ENCODE data around the gene GINS2.

GINS2 gene

DNA sequence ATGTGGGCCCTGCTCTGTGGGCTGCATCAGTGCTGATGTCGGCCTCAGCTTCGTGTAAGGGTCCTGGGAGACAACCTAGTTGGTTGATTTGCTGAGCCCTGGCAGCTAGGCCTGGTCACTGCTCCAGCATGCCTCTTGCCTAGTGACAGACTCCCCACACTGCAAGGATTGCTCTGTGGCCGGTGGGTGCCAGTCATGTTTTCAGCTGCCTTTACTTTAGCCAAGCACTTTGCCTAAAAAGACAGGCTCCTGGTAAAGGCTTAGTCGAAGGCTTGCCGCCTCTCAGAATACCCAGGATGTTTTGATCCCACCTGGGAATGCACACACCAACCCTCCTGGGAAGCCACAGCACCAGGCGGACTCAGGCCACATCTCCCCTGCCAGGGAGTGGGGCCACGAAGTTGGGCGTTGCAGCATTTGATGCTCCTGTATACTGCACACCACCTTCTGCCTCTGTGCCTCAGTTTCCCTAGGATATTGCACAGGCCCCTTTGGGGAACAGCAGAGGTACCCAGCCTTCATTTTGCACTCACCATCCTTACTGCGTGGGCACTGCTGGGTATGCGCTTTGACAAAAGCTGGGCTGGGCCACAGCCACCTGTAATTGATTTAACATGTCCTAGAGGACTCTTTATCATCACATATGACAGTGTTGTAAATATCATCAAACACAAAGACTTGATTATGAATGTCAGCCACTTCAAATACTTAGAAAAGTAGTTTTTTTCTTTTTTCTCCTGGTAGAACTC, 19.9 kb downstream of the GINS2 start:
- DNase-seq (ENCODE audit: low read depth in 1 of 2, low spot score in 1 of 2): no peak

DNA sequence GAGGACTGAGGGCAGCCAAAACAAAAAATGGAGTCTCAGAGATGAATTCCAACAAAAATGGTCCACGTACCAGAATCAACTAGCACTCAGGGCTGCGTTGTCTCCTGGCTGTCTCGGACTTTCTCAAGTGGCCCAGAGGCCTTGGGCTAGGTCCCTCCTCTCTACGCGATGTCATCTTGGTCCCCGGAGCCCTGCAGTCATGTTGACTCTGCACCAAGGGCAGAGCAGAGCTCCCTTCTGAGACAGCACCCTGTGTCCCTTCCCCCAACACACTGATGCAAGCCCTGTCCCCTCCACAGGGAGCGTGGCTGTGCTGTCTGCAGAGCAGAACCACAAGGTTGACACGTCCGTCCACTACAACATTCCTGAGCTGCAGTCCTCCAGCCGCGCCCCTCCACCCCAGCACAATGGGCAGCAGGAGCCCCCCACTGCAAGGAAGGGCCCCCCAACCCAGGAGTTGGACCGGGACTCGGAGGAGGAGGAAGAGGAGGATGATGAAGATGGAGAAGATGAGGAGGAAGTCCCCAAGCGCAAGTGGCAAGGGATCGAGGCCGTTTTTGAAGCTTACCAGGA, 20.8 kb downstream of the GINS2 start:
- no peak for DNase-seq (ENCODE audit: low read depth in 1 of 2, low spot score in 1 of 2)

DNA sequence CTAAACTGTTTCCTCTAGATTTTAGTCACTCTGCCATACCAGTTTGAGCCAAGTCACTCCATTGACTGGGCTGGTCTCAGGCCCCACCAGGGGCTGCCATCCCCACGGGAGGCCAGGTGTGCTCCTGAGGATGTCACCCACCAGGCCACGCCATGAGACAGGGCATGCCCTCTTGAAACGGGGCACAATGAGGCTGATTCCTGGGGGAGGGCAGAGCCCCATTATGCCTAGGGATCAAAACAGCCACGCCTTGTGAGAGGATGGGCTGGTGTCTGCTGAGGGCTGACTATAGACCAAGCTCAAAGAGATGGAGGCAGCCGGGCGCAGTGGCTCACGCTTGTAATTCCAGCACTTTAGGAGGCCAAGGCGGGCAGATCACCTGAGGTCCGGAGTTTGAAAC, 21.5 kb downstream of the GINS2 start:
- DNase-seq (ENCODE audit: low read depth in 1 of 2, low spot score in 1 of 2): no peak

DNA sequence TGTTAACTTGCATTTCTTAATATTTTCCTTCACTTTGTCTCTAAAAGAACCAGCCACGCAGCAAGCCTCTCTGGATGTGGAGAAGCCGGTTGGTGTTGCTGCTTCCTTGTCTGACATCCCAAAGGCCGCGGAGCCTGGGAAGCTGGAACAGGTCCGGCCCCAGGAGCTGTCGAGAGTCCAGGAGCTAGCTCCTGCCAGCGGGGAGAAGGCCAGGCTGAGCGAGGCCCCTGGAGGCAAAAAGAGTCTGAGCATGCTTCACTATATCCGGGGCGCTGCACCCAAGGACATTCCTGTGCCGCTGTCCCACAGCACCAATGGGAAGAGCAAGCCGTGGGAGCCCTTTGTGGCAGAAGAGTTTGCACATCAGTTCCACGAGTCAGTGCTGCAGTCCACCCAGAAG, 22.8 kb downstream of the GINS2 start:
- DNase-seq (ENCODE audit: low read depth in 1 of 2, low spot score in 1 of 2): no peak

DNA sequence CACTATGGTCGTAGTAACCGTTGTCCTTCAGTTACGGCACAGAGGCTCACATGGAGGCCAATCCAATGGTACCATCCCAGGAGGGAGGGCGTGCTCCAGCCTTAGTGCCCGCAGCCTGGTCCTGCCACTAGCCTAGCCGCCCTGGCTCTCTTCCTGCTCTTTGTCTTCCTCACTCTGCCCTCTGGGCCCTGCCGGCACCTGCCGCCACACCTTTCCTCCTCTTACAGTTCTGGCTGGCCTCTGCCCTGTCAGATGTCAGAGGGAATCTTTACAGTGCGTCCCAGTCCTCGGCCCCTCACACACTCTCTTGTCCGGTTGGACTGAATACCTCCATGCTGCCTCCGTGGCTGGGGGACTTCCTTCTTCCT, 23.4 kb downstream of the GINS2 start:
- no peak for DNase-seq (ENCODE audit: low read depth in 1 of 2, low spot score in 1 of 2)

DNA sequence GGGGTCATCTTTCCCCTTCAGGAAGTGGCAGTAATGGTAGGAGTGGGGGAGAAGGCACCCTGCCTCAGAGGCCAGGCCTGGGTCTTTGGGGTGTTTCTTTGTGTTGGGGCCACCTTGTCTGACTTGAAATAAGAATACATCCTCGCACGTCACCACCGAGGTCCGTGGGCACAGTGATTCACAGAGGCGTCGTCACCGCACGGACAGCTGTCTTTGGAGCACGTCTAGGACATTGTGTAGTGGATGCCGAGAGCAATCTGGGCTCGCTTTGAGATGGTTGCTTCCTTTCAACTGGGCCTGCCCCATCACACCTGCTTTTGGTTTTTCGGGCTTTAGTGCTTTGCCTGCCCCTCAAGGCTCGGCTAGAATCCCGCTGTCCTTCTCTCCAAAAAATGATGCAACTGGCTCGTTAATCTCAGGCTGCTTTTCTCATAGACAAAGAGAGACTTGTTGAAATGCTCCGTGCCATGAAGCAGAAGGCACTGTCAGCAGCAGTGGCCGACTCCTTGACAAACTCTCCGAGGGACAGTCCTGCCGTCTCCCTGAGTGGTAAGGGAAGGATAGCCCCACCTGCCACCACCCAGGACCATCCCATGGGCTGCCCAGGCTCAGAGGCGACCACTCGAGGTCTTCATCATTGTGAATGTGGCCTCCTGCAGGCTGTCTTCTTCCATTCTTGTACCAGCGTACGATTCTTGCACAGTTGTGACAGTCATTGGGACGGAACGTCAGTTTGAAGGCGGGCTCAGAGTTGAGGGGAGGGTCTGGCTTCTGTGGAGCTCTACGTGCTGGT, 24.0 kb downstream of the GINS2 start:
- no peak for DNase-seq (ENCODE audit: low read depth in 1 of 2, low spot score in 1 of 2)

DNA sequence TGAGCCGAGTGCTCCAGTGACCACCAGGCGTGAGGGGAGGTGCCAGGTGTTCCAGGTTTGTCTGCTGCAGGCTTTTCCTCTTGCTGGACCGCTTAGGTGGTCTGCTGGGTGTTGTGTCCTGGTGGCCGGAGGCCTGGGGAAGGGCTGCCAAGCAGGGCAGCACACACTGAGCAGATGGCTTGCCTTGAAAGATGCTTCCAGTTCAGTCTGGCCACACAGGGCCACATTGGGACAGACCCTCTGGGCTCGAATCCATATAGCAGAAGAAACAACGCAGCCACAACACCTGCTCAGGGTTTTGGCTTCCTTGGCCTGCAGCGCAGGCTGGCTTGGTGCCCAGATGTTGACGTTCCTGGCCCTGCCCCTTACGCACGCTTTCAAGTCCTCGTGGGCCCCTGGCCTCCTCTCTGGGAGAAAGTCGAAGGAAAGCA, 24.8 kb downstream of the GINS2 start:
- DNase-seq (ENCODE audit: low read depth in 1 of 2, low spot score in 1 of 2): no peak

DNA sequence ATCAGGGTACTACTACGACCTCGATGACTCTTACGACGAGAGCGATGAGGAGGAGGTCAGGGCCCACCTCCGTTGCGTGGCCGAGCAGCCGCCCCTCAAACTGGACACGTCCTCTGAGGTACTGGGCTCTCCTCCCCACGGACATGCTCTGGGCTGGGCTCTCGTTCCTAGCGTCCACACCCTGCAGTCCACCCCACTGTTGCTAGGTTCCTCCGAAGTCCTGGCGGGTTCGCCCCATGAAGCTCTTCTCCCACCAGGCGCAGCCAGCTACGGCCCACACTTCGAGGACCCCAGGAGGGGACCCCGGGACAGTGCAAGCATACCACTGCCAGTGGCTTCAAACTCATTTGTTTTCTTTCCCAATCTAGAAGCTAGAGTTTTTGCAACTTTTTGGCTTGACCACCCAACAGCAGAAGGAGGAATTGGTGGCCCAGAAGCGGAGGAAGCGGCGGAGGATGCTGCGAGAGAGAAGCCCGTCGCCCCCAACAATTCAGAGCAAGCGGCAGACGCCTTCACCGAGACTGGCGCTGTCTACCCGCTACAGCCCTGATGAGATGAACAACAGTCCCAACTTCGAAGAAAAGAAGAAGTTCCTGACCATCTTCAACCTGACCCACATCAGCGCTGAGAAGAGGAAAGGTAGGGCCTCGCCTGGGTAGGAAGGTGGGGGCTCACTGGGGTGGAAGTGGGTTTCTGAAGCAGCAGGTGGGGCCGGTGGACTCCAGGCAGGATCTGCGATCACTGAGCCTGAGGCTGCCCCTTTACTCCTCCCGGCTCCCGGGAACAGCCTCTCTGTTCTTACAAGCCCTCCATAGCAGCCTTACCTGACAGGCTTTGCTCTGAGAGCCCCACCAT, 25.6 kb downstream of the GINS2 start:
- DNase-seq (ENCODE audit: low read depth in 1 of 2, low spot score in 1 of 2): no peak

DNA sequence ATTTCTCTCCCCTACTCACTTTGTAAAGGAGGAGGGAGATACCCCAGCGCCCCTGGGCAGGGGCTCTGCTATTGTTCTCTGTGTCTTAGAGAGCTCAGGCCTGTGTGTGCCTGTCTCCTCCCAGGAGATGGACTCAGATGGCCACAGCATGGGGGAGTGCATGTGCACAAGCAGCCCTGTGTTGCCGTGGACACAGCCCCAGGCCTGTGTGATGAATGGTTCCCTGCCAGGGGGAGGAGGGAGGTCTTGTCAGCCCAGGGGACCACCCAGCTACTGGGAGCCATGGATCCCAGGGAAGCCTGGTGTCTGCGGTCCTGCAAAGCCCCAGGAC, 26.3 kb downstream of the GINS2 start:
- no peak for DNase-seq (ENCODE audit: low read depth in 1 of 2, low spot score in 1 of 2)

DNA sequence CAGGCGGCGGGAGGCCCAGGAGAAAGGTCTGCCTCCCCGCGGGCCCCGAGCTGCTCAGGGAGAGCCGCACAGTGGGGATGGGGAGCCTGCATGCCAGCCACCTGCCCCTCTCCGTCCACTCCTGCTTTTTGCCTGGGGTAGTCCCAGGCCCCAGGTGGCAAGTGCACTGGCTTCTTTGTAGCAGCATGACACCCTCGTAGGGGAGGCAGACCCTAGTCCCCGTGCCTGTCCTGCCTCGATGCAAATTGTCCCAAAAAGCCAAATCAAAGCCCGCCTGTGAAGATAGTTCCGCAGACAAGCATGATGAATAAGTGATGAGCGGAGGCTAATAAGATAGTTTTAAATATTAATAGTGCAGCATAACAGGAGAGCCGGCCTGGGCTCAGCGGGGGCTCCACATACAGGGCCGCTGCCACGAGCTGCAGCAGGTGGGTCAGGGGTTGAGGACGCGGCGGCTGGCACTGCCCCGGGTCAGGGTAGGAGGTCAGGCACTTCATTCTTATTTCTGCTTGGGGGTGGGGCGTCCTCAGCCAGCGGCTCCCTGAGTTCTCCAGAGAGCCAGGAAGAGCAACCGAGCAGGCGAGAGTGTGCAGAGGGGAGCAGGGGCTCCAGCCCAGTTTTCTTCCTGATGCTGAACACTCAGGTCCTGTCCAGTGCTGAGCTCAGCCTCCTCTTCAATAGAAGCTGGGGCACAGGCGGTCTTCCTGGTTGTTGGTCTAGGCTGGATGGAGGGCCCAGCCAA, 26.8 kb downstream of the GINS2 start:
- no peak for DNase-seq (ENCODE audit: low read depth in 1 of 2, low spot score in 1 of 2)

DNA sequence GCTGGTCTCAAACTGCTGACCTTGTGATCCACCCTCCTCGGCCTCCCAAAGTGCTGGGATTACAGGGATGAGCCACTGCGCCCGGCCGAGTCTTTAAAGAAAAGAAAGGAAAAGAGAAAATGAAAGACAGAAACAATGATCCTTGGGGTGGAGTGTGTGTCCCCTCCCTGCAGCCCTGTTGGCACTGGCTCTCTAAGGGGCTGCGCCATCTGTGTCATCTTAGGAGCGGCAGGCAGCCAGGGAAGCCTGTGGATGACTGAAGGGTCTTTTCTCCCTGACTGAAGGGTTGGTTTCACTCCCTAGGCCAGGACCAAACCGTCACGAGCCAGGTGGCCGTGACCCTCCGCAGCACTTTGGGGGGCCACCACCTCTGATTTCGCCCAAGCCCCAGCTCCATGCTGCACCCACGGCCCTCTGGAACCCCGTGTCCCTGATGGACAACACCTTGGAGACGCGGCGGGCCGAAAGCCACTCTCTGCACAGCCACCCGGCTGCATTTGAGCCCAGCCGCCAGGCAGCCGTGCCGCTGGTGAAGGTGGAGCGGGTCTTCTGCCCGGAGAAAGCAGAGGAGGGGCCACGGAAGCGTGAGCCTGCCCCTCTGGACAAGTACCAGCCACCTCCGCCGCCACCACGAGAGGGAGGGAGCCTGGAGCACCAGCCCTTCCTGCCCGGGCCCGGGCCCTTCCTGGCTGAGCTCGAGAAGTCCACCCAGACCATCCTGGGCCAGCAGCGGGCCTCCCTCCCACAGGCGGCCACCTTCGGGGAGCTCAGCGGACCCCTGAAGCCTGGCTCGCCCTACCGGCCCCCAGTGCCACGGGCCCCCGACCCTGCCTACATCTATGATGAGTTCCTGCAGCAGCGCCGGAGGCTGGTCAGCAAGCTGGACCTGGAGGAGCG, 27.7 kb downstream of the GINS2 start:
- DNase-seq (ENCODE audit: low read depth in 1 of 2, low spot score in 1 of 2): no peak

DNA sequence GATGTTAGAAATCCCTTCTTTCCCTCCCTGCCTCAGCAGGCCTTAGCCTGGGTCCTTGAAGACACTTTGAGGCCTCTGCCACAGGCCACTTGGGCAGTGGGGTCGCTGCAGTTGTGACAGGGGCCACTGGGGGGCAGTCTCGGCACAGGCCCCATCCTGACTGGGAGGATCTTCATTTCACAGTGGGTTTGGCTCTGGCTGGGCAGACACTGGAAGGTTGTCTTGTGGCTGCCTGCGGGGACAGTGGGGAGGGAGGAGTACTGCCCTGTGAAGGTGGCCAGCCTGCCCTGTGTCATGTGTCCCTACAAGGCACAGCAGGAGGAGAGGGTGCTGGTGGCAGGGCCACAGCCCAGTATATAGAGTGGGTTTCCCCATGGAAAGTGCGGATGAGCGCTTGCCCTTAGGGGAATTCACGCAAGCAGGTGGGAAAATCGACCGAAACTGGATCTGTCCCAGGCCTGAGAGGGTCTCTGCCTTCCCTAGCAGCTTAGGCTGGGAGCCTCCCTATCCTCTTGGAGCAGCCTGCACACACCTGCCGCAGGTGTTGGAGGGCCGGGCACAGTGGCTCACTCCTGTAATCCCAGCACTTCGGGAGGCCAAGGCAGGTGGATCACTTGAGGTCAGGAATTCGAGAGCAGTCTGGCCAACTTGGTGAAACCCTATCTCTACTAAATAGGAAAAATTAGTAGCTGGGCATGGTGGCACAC, 28.8 kb downstream of the GINS2 start:
- peak; percentile 46 to 49 for DNase-seq (ENCODE audit: low read depth in 1 of 2, low spot score in 1 of 2)

DNA sequence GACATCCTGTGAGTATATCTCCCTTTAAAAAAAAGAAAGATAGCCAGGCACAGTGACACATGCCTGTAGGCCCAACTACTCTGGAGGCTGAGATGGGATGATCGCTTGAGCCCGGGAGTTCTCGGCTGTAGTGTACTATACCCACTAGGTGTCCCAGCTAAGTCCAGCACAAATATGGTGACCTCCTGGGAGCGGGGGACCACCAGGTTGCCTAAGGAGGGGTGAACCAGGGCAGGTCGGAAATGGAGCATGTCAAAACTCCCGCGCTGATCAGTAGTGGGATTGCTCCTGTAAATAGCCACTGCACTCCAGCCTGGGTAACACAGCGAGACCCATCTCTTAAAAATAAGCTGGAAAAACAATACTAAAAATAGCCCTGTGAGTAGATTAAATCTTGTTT, 29.4 kb downstream of the GINS2 start:
- no peak for DNase-seq (ENCODE audit: low read depth in 1 of 2, low spot score in 1 of 2)

DNA sequence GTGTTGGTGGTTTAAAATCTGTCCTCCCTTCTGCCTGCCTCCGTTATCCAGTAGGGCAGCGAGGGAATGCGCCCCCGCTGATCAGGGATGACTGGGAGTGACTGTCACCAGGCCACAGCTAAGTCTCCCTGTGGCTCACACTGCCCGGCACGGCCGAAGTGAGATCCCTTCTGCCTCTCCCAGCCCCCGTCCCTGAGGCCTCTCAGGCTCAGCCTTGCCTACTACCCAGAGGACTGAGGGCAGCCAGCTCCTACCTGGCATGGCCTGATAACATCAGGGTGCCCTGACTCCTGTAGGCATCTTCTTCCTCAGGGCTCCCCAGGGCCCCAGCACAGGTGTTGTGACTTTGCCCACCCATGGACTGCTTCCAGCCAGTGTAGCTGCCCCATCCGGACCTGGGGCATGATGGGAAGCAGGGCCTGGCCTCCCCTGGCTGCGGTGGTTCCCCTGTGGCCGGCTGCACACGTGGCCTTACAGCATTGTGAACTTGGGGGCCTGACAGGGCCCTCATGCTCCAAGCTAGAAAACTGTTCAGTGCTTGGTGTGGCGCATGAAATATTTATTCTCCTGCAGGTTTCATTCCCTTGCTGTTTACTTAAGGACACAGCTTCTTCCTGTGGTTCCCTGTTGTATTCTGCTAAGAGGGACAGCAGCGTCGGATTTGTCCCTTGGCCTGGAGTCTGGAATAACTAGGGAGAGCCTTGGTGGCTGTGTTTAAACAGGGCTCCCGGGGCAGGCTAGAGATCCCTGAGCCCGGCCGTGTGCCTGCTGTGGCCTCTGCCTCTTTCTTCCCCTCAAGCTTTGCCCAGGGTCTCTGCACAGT, 30.0 kb downstream of the GINS2 start:
- no peak for DNase-seq (ENCODE audit: low read depth in 1 of 2, low spot score in 1 of 2)

DNA sequence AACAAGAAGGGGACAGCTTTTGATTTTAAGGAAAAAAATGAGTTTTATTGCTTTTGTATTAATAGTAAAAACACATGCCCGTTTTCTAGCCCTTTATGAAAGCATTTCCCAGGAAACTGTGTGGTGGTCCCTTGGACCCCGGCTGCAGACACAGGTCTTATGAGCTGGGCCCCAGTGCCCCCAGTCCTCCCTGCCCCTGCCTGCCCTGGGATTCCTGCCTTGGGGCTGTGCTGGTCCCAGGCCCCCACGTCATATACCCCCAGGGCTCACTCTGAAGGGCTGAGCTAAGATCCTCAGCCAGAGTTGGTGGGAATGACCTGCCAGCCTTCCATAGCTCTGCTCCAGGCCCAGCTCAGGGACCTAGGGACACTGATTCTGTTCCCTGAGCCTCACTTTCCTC, 30.8 kb downstream of the GINS2 start:
- no peak for DNase-seq (ENCODE audit: low read depth in 1 of 2, low spot score in 1 of 2)

DNA sequence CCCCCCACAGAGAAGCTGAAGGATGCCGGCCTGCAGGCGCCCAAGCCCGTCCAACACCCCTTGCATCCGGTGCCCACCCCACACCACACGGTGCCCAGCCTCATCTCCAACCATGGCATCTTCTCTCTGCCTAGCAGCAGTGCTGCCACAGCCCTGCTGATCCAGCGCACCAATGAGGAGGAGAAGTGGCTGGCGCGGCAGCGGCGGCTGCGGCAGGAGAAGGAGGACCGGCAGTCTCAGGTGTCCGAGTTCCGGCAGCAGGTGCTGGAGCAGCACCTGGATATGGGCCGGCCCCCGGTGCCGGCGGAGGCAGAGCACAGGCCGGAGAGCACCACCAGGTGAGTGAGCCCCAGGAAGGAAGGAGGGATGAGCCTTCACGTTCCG, 31.5 kb downstream of the GINS2 start:
- no peak for DNase-seq (ENCODE audit: low read depth in 1 of 2, low spot score in 1 of 2)

DNA sequence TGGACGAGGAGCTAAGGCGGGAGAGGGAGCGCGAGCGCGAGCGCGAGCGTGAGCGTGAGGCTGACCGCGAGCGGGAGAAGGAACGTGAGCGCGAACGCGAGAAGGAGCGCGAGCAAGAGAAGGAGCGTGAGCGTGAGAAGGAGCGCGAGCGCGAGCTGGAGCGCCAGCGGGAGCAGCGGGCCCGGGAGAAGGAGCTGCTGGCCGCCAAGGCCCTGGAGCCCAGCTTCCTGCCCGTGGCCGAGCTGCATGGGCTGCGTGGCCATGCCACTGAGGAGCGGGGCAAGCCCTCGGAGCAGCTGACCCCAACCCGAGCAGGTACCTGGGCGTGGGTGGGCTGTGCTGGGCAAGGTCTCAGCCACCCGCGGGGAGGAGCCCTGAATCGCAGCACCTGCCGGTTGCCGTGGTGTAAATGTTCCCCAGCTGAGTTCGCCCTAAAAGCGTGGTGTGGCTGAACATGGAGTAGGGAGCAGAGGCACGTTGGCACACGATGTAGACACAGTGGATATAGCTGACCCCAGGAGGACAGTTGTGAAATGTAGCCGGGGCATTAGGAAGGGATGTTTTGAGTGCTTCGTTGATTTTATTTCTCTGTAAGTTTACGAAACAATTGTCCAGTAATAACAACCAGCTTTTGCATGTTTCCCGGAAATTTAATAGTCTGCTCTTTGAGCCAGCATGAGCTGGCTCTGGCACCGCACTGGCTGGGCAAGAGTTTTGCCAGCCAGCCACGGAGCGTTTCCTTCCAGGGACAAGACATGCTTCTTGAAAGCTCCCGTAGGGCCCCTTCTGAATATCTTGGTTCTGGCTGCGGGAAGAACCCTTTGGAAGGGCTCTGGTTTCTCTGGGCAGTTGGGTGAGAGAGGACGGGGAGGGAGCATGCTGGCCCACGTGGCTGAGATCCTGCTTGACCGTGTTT, 32.1 kb downstream of the GINS2 start:
- DNase-seq (ENCODE audit: low read depth in 1 of 2, low spot score in 1 of 2): no peak
